Stimulated activated CD8-positive, alpha-beta memory T cell treated with anti-CD3 and anti-CD28 coated beads, Interleukin-15, amount 100 ng/mL, for 4 hours (primary cell): ENCODE measurements around the gene OGT.
"Not testable (repeated sequence)": the region's sequence is repeated elsewhere in the genome, so short reads cannot be mapped to it uniquely, and the experiment has no call there.

Experiments used
- DNase-seq, 2 donors: peaks; one replicate each; pipeline ENCODE4 v3.0.0-alpha.2; 2020; ENCODE audit warnings: low read depth in 2 of 2

OGT gene

GRCh38 chrX:71581210-71581609 is 48.3 kb downstream of the OGT start:
- no peak for DNase-seq

GRCh38 chrX:71586929-71587328 is 54.0 kb downstream of the OGT start:
- no peak for DNase-seq

- not testable (repeated sequence) for DNase-seq
These were observed 60.3 kb downstream of the OGT start for GRCh38 chrX:71593210-71593609.

GRCh38 chrX:71599965-71600364 is 67.1 kb downstream of the OGT start:
- no peak for DNase-seq

- DNase-seq = no peak
These were observed 70.7 kb downstream of the OGT start for GRCh38 chrX:71603618-71604017.

GRCh38 chrX:71604141-71604540 is 71.2 kb downstream of the OGT start:
- no peak for DNase-seq

GRCh38 chrX:71604796-71605568 is 72.1 kb downstream of the OGT start:
- DNase-seq = no peak

GRCh38 chrX:71606536-71607216 is 73.8 kb downstream of the OGT start:
- DNase-seq = no peak

- DNase-seq = no peak
These were observed 74.6 kb downstream of the OGT start for GRCh38 chrX:71607488-71607887.

GRCh38 chrX:71609095-71609750 is 76.3 kb downstream of the OGT start:
- DNase-seq = no peak

- DNase-seq = not testable (repeated sequence)
These were observed 78.8 kb downstream of the OGT start for GRCh38 chrX:71611736-71612135.

GRCh38 chrX:71612256-71612655 is 79.4 kb downstream of the OGT start:
- no peak for DNase-seq

- DNase-seq = no peak
These were observed 82.2 kb downstream of the OGT start for GRCh38 chrX:71615056-71615455.

- no peak for DNase-seq
These were observed 83.0 kb downstream of the OGT start for GRCh38 chrX:71615954-71616353.

- DNase-seq = no peak
These were observed 84.0 kb downstream of the OGT start for GRCh38 chrX:71616672-71617529.

- no peak for DNase-seq
These were observed 84.8 kb downstream of the OGT start for GRCh38 chrX:71617742-71618141.

GRCh38 chrX:71618303-71618721 is 85.4 kb downstream of the OGT start, which contains the start of gene CXCR3:
Gene CXCR3 (minus strand): TSS chrX:71618511. CDS start chrX:71618449, 62 bp downstream.
- peak; percentile 53 to 58 for DNase-seq

- no peak for DNase-seq
These were observed 85.9 kb downstream of the OGT start for GRCh38 chrX:71618787-71619186.

GRCh38 chrX:71619193-71619592 is 86.3 kb downstream of the OGT start:
- peak in 1 of 2 donors; percentile 67 for DNase-seq

- DNase-seq = no peak
These were observed 87.1 kb downstream of the OGT start for GRCh38 chrX:71619986-71620385.

GRCh38 chrX:71621603-71622002 is 88.7 kb downstream of the OGT start:
- DNase-seq = no peak
